Prostate gland (tissue), 2 donors: ENCODE data around the gene MYOT. TPM values are rescaled to one million over a fixed set of nuclear protein-coding genes. Genes with fewer than 3 reads are reported as not detected.

ENCODE experiments used
- DNase-seq: peaks from one replicate; pipeline ENCODE4 v3.0.0-alpha.2; 2019; ENCODE audit warnings: low spot score
- H3K27ac ChIP-seq, 2 donors: fragments of 200-600 bp; sonication (generic); 2 replicates each; pipeline ENCODE4 v1.5.1; 2017 to 2019
- H3K27me3 ChIP-seq: fragments of 200-600 bp; sonication (generic); replicated peaks from 2 replicates; pipeline ENCODE4 v1.5.1; 2019; ENCODE audit not compliant: insufficient read depth
- H3K36me3 ChIP-seq, 2 donors: fragments of 200-600 bp; sonication (generic); 1 replicate in 1 of 2; 2 replicates in 1 of 2; pipeline versions ENCODE4 v1.5.1 to v1.8.1; 2017 to 2019
- H3K4me1 ChIP-seq: fragments of 200-600 bp; sonication (generic); replicated peaks from 2 replicates; pipeline ENCODE4 v1.5.1; 2019
- H3K4me3 ChIP-seq, 2 donors: fragments of 200-600 bp; sonication (generic); 2 replicates each; pipeline ENCODE4 v1.5.1; 2017 to 2019
- H3K9me3 ChIP-seq: fragments of 200-600 bp; sonication (generic); 2 replicates; pipeline ENCODE4 v1.5.1; 2017
- CTCF ChIP-seq, 4 experiments: fragments of 200-600 bp in 2 of 4; fragments of 450-650 bp in 2 of 4; sonication (generic) in 2 of 4; IDR thresholded peaks; 1 replicate in 3 of 4; 2 replicates in 1 of 4; pipeline ENCODE4 v1.5.1; 2016 to 2019; ENCODE audit warnings: antibody characterized with exemption in 4 of 4, mild to moderate bottlenecking in 2 of 4, moderate library complexity in 2 of 4
- POLR2A ChIP-seq: fragments of 450-650 bp; IDR thresholded peaks from one replicate; pipeline ENCODE4 v1.6.1; 2016; ENCODE audit warnings: antibody characterized with exemption, mild to moderate bottlenecking
- POLR2AphosphoS5 ChIP-seq: sonication (generic); formaldehyde crosslinking; IDR thresholded peaks from one replicate; pipeline ENCODE4 v1.6.1; 2017; ENCODE audit warnings: antibody characterized with exemption
- WGBS: methylation state at CpG from one replicate; pipeline ENCODE4 v1.1.5; 2018; 5-methylcytosine and 5-hydroxymethylcytosine counted together
- intact Hi-C: fragments of 100-400 bp; cut with DNase I; formaldehyde crosslinking; loops from one replicate; pipeline ENCODE4 v1.14.2; 2022
- total RNA-seq, 2 donors: library from RNA; depleted of rRNA; stranded (reverse); fragments of >200 nt; gene quantifications; one replicate each; pipeline ENCODE4 v1.1.0, GENCODE V29; 2016

The MYOT gene
- total RNA-seq, 2 donors from 2014 or later: 0.34 to 7.2 TPM

DNA sequence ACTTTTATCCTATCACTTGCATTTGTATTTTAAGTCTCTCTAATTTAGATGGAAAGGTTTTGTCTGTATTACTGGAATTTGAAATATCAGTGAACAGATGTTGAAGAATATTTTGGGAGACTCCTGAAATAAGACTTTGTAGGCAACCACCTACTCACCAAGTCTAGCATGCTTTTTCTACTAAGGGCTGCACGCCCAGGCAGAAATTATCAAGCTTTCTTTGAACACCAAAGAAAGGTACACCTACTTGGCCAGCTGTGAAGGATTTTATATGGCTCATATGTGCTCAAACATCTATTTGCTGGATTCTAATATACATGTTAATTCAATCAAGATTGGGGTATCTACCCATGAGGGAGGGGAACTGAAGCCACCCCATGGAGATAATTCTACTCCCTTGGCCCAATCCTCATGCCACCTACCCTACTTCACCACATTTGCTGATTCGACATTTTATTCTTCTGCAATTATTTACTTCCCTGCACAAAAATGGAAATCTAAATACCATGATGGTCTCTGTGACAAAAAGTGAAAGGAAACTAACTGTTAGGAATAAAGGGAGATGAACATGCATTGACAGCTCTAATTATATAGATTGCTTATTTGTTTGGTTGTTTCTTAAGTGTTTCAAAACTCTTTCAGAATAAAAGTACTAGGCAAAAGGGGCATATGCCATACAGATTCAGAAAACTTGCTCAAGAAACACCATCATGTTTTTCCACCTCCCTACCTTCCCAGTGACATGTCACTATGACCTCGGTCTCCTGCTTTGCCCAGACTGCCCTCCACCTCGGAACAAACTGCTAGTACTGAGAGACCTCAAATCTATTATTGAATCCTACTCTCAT lies 895 bp upstream of the MYOT start:
- Histone ChIP-seq H3K27me3 (no peaks in the 10 kb centered on the region), H3K4me3 (no peak overlapping the region), H3K9me3 (no peaks in the 10 kb centered on the region), H3K4me1 (no peaks in the 10 kb centered on the region), H3K27ac (no peak overlapping the region), H3K36me3 (no peaks in the 10 kb centered on the region)
- intact Hi-C loops: no loop called here
- WGBS: 87% methylated on average over 4 of the region's 4 CpGs
- DNase-seq: no peak
- TF ChIP-seq CTCF (IDR thresholded peaks at IDR 0.05) (no peak), POLR2A (no peak), POLR2AphosphoS5 (no peak)

DNA sequence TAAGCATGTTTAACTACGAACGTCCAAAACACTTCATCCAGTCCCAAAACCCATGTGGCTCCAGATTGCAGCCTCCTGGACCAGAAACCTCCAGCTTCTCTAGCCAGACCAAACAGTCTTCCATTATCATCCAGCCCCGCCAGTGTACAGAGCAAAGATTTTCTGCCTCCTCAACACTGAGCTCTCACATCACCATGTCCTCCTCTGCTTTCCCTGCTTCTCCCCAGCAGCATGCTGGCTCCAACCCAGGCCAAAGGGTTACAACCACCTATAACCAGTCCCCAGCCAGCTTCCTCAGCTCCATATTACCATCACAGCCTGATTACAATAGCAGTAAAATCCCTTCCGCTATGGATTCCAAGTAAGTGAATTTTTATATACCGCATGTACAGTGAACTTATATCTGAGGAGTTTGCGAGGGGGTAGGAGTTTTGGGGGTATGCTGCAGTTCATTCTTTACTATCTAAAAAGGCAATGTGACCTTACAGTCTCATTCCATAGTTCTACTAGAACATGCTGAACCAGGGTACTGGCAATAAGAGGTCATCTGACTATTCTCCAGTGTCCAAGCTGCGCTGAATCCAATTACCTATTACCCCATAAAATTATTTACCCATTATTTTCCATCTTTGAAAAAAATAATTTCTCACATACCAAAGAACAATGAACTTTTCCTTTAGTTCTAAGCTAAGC lies 3.1 kb downstream of the MYOT start:
- intact Hi-C loops: no loop called here
- H3K4me1 ChIP-seq: no peaks in the 10 kb centered on the region
- TF ChIP-seq POLR2A (no peak), POLR2AphosphoS5 (no peak), CTCF (IDR thresholded peaks at IDR 0.05) (no peak)
- H3K4me3 ChIP-seq: no peak overlapping the region
- no peaks in the 10 kb centered on the region for H3K9me3 ChIP-seq
- no peaks in the 10 kb centered on the region for H3K36me3 ChIP-seq
- H3K27ac ChIP-seq: no peak overlapping the region
- no peak for DNase-seq
- 94% methylated on average over 7 of the region's 7 CpGs for WGBS
- H3K27me3 ChIP-seq: no peaks in the 10 kb centered on the region

DNA sequence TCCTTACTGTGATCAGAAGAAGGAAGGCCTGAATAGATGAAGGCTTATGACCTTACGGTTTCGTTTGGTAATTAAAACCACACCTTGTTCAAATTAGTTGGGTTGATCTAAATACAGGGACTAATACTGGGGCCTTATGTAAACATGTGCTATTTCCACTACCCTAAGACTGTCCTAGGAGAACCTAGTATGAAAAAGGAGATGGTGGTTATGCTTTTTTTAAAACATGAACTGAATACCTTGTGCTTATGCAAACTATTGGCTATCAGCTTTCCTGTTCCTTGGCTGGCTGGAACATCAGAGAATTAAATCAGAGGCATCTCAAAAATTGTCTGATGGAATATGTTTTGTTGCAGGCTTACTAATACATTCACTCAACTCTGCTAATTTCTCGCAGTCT lies 3.9 kb downstream of the MYOT start:
- intact Hi-C loops: no loop called here
- WGBS: 91% methylated on average over 3 of the region's 3 CpGs
- Histone ChIP-seq H3K4me3 (no peak overlapping the region), H3K27ac (no peak overlapping the region), H3K9me3 (no peaks in the 10 kb centered on the region), H3K4me1 (no peaks in the 10 kb centered on the region), H3K36me3 (no peaks in the 10 kb centered on the region), H3K27me3 (no peaks in the 10 kb centered on the region)
- TF ChIP-seq CTCF (IDR thresholded peaks at IDR 0.05): no peak
- TF ChIP-seq POLR2AphosphoS5: no peak
- no peak for TF ChIP-seq POLR2A
- no peak for DNase-seq

DNA sequence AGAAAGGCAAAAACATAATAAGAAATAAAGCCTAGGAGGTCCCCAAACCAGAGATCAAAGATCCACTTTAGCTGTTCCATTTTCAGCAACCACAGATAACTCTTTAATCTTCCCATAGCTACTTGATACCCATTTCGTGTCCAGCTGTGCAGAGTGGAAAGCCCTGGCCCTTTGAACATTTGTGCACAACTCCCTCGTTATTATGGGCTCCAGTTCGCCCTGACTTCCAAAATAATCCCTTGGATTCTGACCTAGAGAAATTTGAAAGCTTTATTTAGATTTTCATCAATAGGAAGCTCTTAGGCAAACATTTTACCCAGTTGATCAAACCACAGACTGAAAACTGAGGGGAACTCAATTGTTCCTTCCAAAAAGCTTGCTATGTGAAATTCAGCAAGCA lies 4.8 kb downstream of the MYOT start:
- WGBS: 82% methylated on average over 3 of the region's 3 CpGs
- DNase-seq: no peak
- TF ChIP-seq POLR2AphosphoS5 (no peak), CTCF (IDR thresholded peaks at IDR 0.05) (no peak), POLR2A (no peak)
- Histone ChIP-seq H3K27me3 (no peaks in the 10 kb centered on the region), H3K4me1 (no peaks in the 10 kb centered on the region), H3K36me3 (no peaks in the 10 kb centered on the region), H3K9me3 (no peaks in the 10 kb centered on the region), H3K4me3 (no peak overlapping the region), H3K27ac (no peak overlapping the region)
- intact Hi-C loops: no loop called here
